ENCODE results near the gene MAT1A. TPM values are rescaled to one million over a fixed set of nuclear protein-coding genes. Genes with fewer than 3 reads are reported as not detected.
"Not testable (repeated sequence)": the region's sequence is repeated elsewhere in the genome, so short reads cannot be mapped to it uniquely, and the experiment has no call there.

Gene MAT1A
- total RNA-seq, 1 donor from 2014 or later: not detected

GRCh38 chr10:80223031-80223419 lies 66.4 kb downstream of the MAT1A start:
- DNase-seq: not testable (repeated sequence)

Other genes with a start within 250 kb of the MAT1A start
- gene TMEM254, start 211.0 kb downstream of the MAT1A start, total RNA-seq: 8.6 TPM
- gene PLAC9, start 156.9 kb downstream of the MAT1A start, total RNA-seq: 1.6 TPM
- 2.3 TPM for gene ANXA11, start 84.1 kb downstream of the MAT1A start, total RNA-seq
- not detected for gene DYDC1, start 67.1 kb upstream of the MAT1A start, total RNA-seq
- gene DYDC2, start 67.1 kb upstream of the MAT1A start, total RNA-seq: 1.4 TPM
- 70.5 TPM for gene PRXL2A, start 118.9 kb upstream of the MAT1A start, total RNA-seq
- gene TSPAN14, start 164.7 kb upstream of the MAT1A start, total RNA-seq: 35.7 TPM
- gene SH2D4B, start 248.2 kb upstream of the MAT1A start, total RNA-seq: 1.4 TPM